Subcutaneous adipose tissue (tissue), 4 donors: ENCODE measurements around the gene SNTG2. TPM values are rescaled to one million over a fixed set of nuclear protein-coding genes. Genes with fewer than 3 reads are reported as not detected.

Experiments
- CTCF ChIP-seq: fragments of 450-650 bp; IDR thresholded peaks from one replicate; pipeline ENCODE4 v1.5.1; 2016; ENCODE audit warnings: low read depth, mild to moderate bottlenecking, control low read depth, antibody characterized with exemption, moderate library complexity
- total RNA-seq, 4 donors: library from RNA; depleted of rRNA; stranded (reverse); fragments of >200 nt; gene quantifications; one replicate each; pipeline ENCODE4 v1.1.0, GENCODE V29; 2016

Gene SNTG2
- total RNA-seq, 4 donors from 2014 or later, result 4.2 to 17.4 (median 11.3) TPM

- TF ChIP-seq CTCF, result no peak
Observed at GRCh38 chr2:1210352-1210751, 259.7 kb downstream of the SNTG2 start.

GRCh38 chr2:1219901-1220573 lies 269.4 kb downstream of the SNTG2 start:
- TF ChIP-seq CTCF, result no peak

- TF ChIP-seq CTCF, result no peak
Observed at GRCh38 chr2:1222056-1222455, 271.4 kb downstream of the SNTG2 start.

GRCh38 chr2:1223791-1224190 lies 273.1 kb downstream of the SNTG2 start:
- TF ChIP-seq CTCF, result no peak

- no peak for TF ChIP-seq CTCF
Observed at GRCh38 chr2:1224901-1225300, 274.3 kb downstream of the SNTG2 start.

GRCh38 chr2:1226766-1227165 lies 276.1 kb downstream of the SNTG2 start:
- TF ChIP-seq CTCF, result no peak

- no peak for TF ChIP-seq CTCF
Observed at GRCh38 chr2:1227274-1227900, 276.7 kb downstream of the SNTG2 start.
